ENCODE data around the gene F10.

DNA sequence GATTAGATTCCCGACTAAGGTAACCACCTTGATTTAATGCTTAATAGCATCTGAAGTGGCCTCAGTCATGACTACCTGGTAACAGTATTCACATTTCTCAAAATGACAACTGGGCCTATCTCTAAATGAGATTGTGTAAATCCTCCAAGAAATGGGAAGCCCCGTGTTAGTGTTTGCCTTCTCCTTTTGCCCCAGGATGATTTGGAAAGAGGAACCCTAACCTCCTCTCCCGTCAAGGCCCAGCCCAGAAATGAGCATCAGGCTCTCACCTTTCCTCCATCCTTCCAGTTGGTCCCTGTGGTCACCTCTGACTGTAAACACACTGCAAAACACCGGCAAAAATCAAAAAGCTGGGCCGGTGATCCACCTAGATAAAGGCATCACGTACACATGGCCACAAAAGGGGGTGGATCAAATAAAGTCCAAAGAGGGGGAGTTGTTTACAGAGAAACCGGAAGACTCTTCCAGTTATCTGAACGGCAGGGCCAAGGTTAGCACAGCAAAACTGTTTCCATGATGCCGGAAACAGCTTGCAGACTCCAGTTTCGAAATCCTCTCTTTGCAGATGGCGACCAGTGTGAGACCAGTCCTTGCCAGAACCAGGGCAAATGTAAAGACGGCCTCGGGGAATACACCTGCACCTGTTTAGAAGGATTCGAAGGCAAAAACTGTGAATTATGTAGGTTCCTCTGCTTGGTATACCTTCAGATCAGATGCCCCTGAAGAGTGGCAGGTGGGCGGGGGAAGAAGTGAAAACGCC is 16.4 kb downstream of the F10 start:
- TF ChIP-seq CTCF (IDR thresholded peaks at IDR 0.05; ENCODE audit: extremely low read depth in 1 of 2, insufficient read depth in 1 of 2, low read depth in 1 of 2, low read length in 2 of 2) (no peak), POLR2AphosphoS5 (IDR thresholded peaks at IDR 0.05; ENCODE audit: insufficient read depth, low read depth, low read length) (no peak), POLR2A (IDR thresholded peaks at IDR 0.05; ENCODE audit: low read depth, low read length) (no peak)

Data from endothelial cell of umbilical vein (primary cell).